ENCODE results near the gene POLR2I.

DNA sequence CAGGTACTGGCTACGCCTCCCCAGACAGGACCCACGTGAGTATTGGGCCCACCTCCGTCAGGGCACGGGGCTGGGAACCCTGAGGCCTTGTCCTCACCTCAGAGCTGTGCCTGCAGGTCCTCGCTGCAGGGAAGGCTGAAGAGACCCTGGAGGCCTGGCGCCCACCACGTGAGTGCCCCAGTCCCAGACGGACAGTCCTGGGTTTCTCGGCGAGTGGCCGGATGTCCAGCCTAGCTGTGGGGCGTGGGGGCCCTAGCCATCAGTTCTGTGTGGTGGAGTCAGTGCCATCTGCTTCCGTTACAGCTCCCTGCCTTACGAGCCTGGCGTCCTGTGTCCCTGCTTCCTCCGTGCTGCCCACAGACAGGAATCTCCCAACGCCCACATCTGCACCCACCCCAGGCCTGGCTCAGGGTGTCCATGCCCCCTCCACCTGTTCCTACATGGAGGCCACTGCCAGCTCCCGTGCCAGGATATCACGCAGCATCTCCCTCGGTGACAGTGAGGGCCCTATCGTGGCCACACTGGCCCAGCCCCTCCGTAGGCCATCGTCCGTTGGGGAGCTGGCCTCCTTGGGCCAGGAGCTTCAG is 11.5 kb downstream of the POLR2I start:
- TF ChIP-seq, protein P1, sequence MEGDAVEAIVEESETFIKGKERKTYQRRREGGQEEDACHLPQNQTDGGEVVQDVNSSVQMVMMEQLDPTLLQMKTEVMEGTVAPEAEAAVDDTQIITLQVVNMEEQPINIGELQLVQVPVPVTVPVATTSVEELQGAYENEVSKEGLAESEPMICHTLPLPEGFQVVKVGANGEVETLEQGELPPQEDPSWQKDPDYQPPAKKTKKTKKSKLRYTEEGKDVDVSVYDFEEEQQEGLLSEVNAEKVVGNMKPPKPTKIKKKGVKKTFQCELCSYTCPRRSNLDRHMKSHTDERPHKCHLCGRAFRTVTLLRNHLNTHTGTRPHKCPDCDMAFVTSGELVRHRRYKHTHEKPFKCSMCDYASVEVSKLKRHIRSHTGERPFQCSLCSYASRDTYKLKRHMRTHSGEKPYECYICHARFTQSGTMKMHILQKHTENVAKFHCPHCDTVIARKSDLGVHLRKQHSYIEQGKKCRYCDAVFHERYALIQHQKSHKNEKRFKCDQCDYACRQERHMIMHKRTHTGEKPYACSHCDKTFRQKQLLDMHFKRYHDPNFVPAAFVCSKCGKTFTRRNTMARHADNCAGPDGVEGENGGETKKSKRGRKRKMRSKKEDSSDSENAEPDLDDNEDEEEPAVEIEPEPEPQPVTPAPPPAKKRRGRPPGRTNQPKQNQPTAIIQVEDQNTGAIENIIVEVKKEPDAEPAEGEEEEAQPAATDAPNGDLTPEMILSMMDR (conservative IDR thresholded peaks at IDR 0.05; ENCODE audit: low read depth, low read length) = no peak
- TF ChIP-seq EZH2 (IDR thresholded peaks at IDR 0.05; ENCODE audit: low read length, unreplicated experiment) (no peak), EZH2phosphoT487 (IDR thresholded peaks at IDR 0.05; ENCODE audit: borderline replicate concordance, low read length) (no peak)

All from PC-3 (cell line).